HCT116 (cell line): ENCODE results near the gene CSNK2A2.

Experiments
- CEBPB ChIP-seq: IDR thresholded peaks from 2 replicates; pipeline ENCODE4 v1.6.1; 2012; ENCODE audit warnings: low read depth
- CTCF ChIP-seq, 3 experiments: fragments of 200-600 bp in 1 of 3; sonication (generic) in 1 of 3; IDR thresholded peaks in 2 of 3; conservative IDR thresholded peaks in 1 of 3; 2 replicates each; pipeline ENCODE4 v1.5.1; 2012 to 2017; ENCODE audit warnings: low read depth in 2 of 3, low read length in 2 of 3, antibody characterized with exemption in 1 of 3, borderline replicate concordance in 1 of 3, control low read depth in 1 of 3, mild to moderate bottlenecking in 1 of 3, mixed read lengths in 1 of 3, mixed run types in 1 of 3, moderate library complexity in 1 of 3; ENCODE audit not compliant: insufficient read depth in 1 of 3
- MAX ChIP-seq: IDR thresholded peaks from 2 replicates; pipeline ENCODE4 v1.6.1; 2012
- RAD21 ChIP-seq: IDR thresholded peaks from 2 replicates; pipeline ENCODE4 v1.6.1; 2012; ENCODE audit warnings: low read depth, mild to moderate bottlenecking
- TCF7L2 ChIP-seq: IDR thresholded peaks from 2 replicates; pipeline ENCODE4 v1.7.0; 2011; ENCODE audit warnings: borderline replicate concordance, inconsistent platforms; ENCODE audit not compliant: insufficient read depth, insufficient read length; ENCODE audit errors: extremely low read depth
- YY1 ChIP-seq: IDR thresholded peaks from 2 replicates; pipeline ENCODE4 v1.6.1; 2011; ENCODE audit warnings: low read length, low read depth, moderate library complexity, mild to moderate bottlenecking; ENCODE audit not compliant: insufficient replicate concordance; ENCODE audit errors: extremely low read depth
- ZFX ChIP-seq: fragments of 450-650 bp; IDR thresholded peaks from 2 replicates; pipeline ENCODE4 v1.6.1; 2017
- ZNF274 ChIP-seq: fragments of 200-500 bp; sonication (Bioruptor generic); IDR thresholded peaks from 2 replicates; pipeline ENCODE4 v1.6.1; 2014; ENCODE audit warnings: mild to moderate bottlenecking, low read depth, low read length, inconsistent platforms

DNA sequence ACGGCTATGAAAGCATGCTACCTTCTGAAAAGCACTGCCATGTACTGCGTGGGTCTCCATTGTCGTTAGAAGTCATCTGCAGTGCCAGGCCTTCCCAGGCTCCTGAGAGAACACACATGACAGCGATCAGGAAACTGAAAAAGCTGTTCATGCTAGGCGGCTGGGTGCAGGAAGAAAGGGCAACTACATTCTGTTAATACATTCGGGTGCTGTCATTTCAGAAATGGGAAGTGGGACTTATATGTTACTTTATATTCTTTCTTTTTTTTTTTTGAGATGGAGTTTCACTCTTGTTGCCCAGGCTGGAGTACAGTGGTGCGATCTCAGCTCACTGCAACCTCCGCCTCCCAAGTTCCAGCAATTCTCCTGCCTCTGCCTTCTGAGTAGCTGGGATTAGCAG lies 88.6 kb downstream of the CSNK2A2 start:
- TF ChIP-seq CTCF (IDR thresholded peaks at IDR 0.05 in 2 of 3, conservative IDR thresholded peaks at IDR 0.05 in 1 of 3; ENCODE audit: borderline replicate concordance in 1 of 3, insufficient read depth in 1 of 3, low read depth in 2 of 3, low read length in 2 of 3) (no peak), YY1 (no peak), ZNF274 (no peak), RAD21 (no peak), ZFX (no peak), MAX (no peak), TCF7L2 (no peak), CEBPB (no peak)
